ENCODE results near the gene TRPM6. TPM values are rescaled to one million over a fixed set of nuclear protein-coding genes. Genes with fewer than 3 reads are reported as not detected.

The TRPM6 gene
- total and polyA plus RNA-seq, 2 experiments from 2014 or later, result not detected

- no peak overlapping the region for H3K9ac ChIP-seq
- H3K79me2 ChIP-seq (ENCODE audit: insufficient read depth), result no peaks in the 10 kb centered on the region
- no peak for TF ChIP-seq EZH2 (IDR thresholded peaks at IDR 0.05; ENCODE audit: insufficient read depth, poor library complexity, severe bottlenecking)
- TF ChIP-seq EZH2phosphoT487 (IDR thresholded peaks at IDR 0.05; ENCODE audit: insufficient read depth, low read depth), result no peak
- no peaks in the 10 kb centered on the region for H3K36me3 ChIP-seq (ENCODE audit: low read depth)
- WGBS, 2 experiments (ENCODE audit: low coverage in 1 of 2, low lambda C conversion rate in 2 of 2, missing lambda C conversion rate in 2 of 2), result 69% methylated on average over 9 of the region's 9 CpGs
- H4K20me1 ChIP-seq (ENCODE audit: insufficient read depth), result no peaks in the 10 kb centered on the region; the same call in 1 of the 2 replicates
- no peak overlapping the region for H3K27ac ChIP-seq
- H3K4me2 ChIP-seq (ENCODE audit: unreplicated experiment), result no peak overlapping the region
- no peaks in the 10 kb centered on the region for H3K4me1 ChIP-seq (ENCODE audit: insufficient read depth)
- H3K9me3 ChIP-seq (ENCODE audit: low read depth), result no peaks in the 10 kb centered on the region
- H3K9me2 ChIP-seq (ENCODE audit: insufficient read depth), result no peaks in the 10 kb centered on the region
- no peak overlapping the region for H2AFZ ChIP-seq
- no peaks in the 10 kb centered on the region for H3F3A ChIP-seq (ENCODE audit: insufficient read depth)
- no peak for DNase-seq
- H3K27me3 ChIP-seq (replicated peaks; ENCODE audit: insufficient read depth), result 0 out of 2 replicates have a peak, but pooled peaks cover 4% of the 10 kb centered on the region
- in situ Hi-C loops (cut with MboI), result no loop called here
- no peak overlapping the region for H3K4me3 ChIP-seq
Measured at GRCh38 chr9:74817281-74817810, 70.4 kb downstream of the TRPM6 start.

DNA sequence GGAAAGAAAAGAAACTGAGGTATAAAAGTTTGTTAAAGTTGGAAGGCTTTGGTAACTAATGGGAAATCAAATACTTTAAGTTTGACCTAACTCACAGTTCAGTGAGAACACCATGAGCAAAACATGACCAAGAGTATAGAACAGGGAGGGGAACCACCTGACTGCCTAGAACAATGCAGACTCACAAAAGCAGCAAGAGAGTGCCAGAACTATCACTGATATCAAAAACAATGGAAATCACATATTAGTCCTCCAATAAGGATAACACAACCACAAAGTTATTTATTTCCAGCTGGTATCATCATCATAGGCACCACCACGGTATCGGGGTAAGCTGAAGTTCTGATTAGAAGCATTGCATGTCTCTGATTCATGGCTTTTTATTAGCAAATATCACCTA, 77.5 kb downstream of the TRPM6 start:
- Histone ChIP-seq H3K4me1 (ENCODE audit: insufficient read depth) (no peaks in the 10 kb centered on the region), H3K9ac (no peak overlapping the region), H3K27ac (no peak overlapping the region), H3K27me3 (replicated peaks; ENCODE audit: insufficient read depth) (no peaks in the 10 kb centered on the region; the same call in 1 of the 2 replicates), H3K4me3 (no peak overlapping the region), H3K79me2 (ENCODE audit: insufficient read depth) (no peaks in the 10 kb centered on the region), H3F3A (ENCODE audit: insufficient read depth) (no peaks in the 10 kb centered on the region), H3K4me2 (ENCODE audit: unreplicated experiment) (no peak overlapping the region), H3K9me2 (ENCODE audit: insufficient read depth) (no peaks in the 10 kb centered on the region), H2AFZ (no peak overlapping the region), H4K20me1 (ENCODE audit: insufficient read depth) (no peaks in the 10 kb centered on the region), H3K9me3 (ENCODE audit: low read depth) (no peaks in the 10 kb centered on the region), H3K36me3 (ENCODE audit: low read depth) (no peaks in the 10 kb centered on the region)
- DNase-seq, result no peak
- TF ChIP-seq EZH2 (IDR thresholded peaks at IDR 0.05; ENCODE audit: insufficient read depth, poor library complexity, severe bottlenecking), result no peak
- in situ Hi-C loops (cut with MboI), result no loop called here
- 78 to 84% methylated on average over 2 of the region's 2 CpGs for WGBS, 2 experiments (ENCODE audit: low coverage in 1 of 2, low lambda C conversion rate in 2 of 2, missing lambda C conversion rate in 2 of 2)

DNA sequence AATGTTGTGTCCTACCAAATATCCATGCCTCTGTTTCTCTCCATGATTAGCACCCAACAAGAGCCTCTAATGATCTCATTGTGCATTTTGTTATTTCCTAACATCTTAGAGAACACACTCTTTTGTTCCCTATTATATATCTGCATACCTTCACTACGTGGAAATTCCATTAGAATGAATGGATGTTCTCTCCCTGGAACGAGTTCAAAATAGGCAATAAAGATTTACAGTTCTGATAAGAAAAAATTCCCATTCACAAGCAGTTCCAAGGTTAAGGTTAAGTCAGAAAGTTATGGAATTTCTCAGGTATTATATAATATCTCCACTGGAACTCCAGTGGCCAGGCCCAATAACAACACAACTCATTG, 83.7 kb downstream of the TRPM6 start:
- H3F3A ChIP-seq (ENCODE audit: insufficient read depth), result no peaks in the 10 kb centered on the region
- no peak overlapping the region for H3K9ac ChIP-seq
- H3K9me2 ChIP-seq (ENCODE audit: insufficient read depth), result no peaks in the 10 kb centered on the region
- no peaks in the 10 kb centered on the region for H4K20me1 ChIP-seq (ENCODE audit: insufficient read depth)
- no peak overlapping the region for H2AFZ ChIP-seq
- no peaks in the 10 kb centered on the region for H3K4me1 ChIP-seq (ENCODE audit: insufficient read depth)
- H3K4me3 ChIP-seq, result no peak overlapping the region
- no peaks in the 10 kb centered on the region for H3K9me3 ChIP-seq (ENCODE audit: low read depth)
- DNase-seq, result no peak
- H3K36me3 ChIP-seq (ENCODE audit: low read depth), result no peaks in the 10 kb centered on the region
- no peak overlapping the region for H3K4me2 ChIP-seq (ENCODE audit: unreplicated experiment)
- TF ChIP-seq EZH2 (IDR thresholded peaks at IDR 0.05; ENCODE audit: insufficient read depth, poor library complexity, severe bottlenecking) (no peak), EZH2phosphoT487 (IDR thresholded peaks at IDR 0.05; ENCODE audit: insufficient read depth, low read depth) (no peak)
- 24 to 32% methylated on average over 2 of the region's 2 CpGs for WGBS, 2 experiments (ENCODE audit: low coverage in 1 of 2, low lambda C conversion rate in 2 of 2, missing lambda C conversion rate in 2 of 2)
- H3K79me2 ChIP-seq (ENCODE audit: insufficient read depth), result no peaks in the 10 kb centered on the region
- in situ Hi-C loops (cut with MboI), result no loop called here
- peaks cover 8% of the 10 kb centered on the region for H3K27me3 ChIP-seq (replicated peaks; ENCODE audit: insufficient read depth)
- H3K27ac ChIP-seq, result no peak overlapping the region

- Histone ChIP-seq H3K27me3 (replicated peaks; ENCODE audit: insufficient read depth) (peaks cover 12% of the 10 kb centered on the region), H3K9me2 (ENCODE audit: insufficient read depth) (no peaks in the 10 kb centered on the region), H2AFZ (no peak overlapping the region), H3K4me1 (ENCODE audit: insufficient read depth) (no peaks in the 10 kb centered on the region), H3K9ac (no peak overlapping the region), H3K9me3 (ENCODE audit: low read depth) (no peaks in the 10 kb centered on the region), H3F3A (ENCODE audit: insufficient read depth) (no peaks in the 10 kb centered on the region), H3K36me3 (ENCODE audit: low read depth) (no peaks in the 10 kb centered on the region), H3K79me2 (ENCODE audit: insufficient read depth) (no peaks in the 10 kb centered on the region), H3K27ac (no peak overlapping the region), H3K4me2 (ENCODE audit: unreplicated experiment) (no peak overlapping the region), H4K20me1 (ENCODE audit: insufficient read depth) (no peaks in the 10 kb centered on the region), H3K4me3 (no peak overlapping the region)
- DNase-seq, result no peak
- 53 to 60% methylated on average over 4 of the region's 4 CpGs for WGBS, 2 experiments (ENCODE audit: low coverage in 1 of 2, low lambda C conversion rate in 2 of 2, missing lambda C conversion rate in 2 of 2)
- in situ Hi-C loops (cut with MboI), result no loop called here
- TF ChIP-seq EZH2 (IDR thresholded peaks at IDR 0.05; ENCODE audit: insufficient read depth, poor library complexity, severe bottlenecking) (no peak), EZH2phosphoT487 (IDR thresholded peaks at IDR 0.05; ENCODE audit: insufficient read depth, low read depth) (no peak)
Measured at GRCh38 chr9:74803376-74804017, 84.2 kb downstream of the TRPM6 start.
